Mucosa of gallbladder (tissue), 1 donor: Measurements from ENCODE around the gene FKBP1A. TPM values are rescaled to one million over a fixed set of nuclear protein-coding genes. Genes with fewer than 3 reads are reported as not detected.

Experiments used
- DNase-seq: peaks from one replicate; pipeline ENCODE4 v3.0.0-alpha.2; 2020; ENCODE audit warnings: low spot score
- total RNA-seq: library from RNA; stranded (reverse); gene quantifications from one replicate; pipeline ENCODE4 v1.2.1, GENCODE V29; 2021
- donor health status: DM: no; HTN: no; CAD: no.

The FKBP1A gene
- total RNA-seq, 1 donor from 2014 or later, result 177 TPM

GRCh38 chr20:1319051-1319450, 73.8 kb downstream of the FKBP1A start:
- DNase-seq, result no peak

Other genes starting within 250 kb of the FKBP1A start
- gene TMEM74B, start 208.1 kb downstream of the FKBP1A start, total RNA-seq, result 2.0 TPM
- gene C20orf202, start 189.6 kb downstream of the FKBP1A start, total RNA-seq, result 0.66 TPM
- gene RAD21L1, start 167.0 kb downstream of the FKBP1A start, total RNA-seq, result not detected
- gene SNPH, start 126.8 kb downstream of the FKBP1A start, total RNA-seq, result 15.1 TPM
- gene SDCBP2, start 63.9 kb downstream of the FKBP1A start, total RNA-seq, result 176 TPM
- 77.5 TPM for gene NSFL1C, start 73.8 kb upstream of the FKBP1A start, total RNA-seq
- gene SIRPB2, start 98.4 kb upstream of the FKBP1A start, total RNA-seq, result 3.7 TPM
- gene SIRPD, start 164.7 kb upstream of the FKBP1A start, total RNA-seq, result 0.40 TPM
- gene SIRPB1, start 227.0 kb upstream of the FKBP1A start, total RNA-seq, result 16.3 TPM